ENCODE results near the gene PPP1R13L.
A peak's percentile ranks its signal among the peaks of the same experiment; 100 is the strongest.
"Not testable (repeated sequence)": the region's sequence is repeated elsewhere in the genome, so short reads cannot be mapped to it uniquely, and the experiment has no call there.

Gene PPP1R13L

DNA sequence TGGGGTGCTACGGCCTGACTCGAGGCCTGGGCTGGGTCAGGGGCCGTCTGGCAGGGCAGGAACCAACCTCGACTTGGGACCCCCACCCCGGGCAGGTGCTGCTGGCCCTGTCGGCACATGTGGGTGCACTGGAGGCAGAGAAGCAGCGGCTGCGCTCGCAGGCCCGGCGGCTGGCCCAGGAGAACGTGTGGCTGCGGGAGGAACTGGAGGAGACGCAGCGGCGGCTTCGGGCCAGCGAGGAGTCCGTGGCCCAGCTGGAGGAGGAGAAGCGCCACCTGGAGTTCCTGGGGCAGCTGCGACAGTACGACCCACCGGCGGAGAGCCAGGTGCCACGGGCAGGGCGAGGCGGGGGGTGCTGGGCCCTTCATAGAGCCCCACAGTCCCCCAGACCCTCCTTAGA, 58.4 kb downstream of the PPP1R13L start:
- no peak for DNase-seq (ENCODE audit: low read depth in 3 of 3)

DNA sequence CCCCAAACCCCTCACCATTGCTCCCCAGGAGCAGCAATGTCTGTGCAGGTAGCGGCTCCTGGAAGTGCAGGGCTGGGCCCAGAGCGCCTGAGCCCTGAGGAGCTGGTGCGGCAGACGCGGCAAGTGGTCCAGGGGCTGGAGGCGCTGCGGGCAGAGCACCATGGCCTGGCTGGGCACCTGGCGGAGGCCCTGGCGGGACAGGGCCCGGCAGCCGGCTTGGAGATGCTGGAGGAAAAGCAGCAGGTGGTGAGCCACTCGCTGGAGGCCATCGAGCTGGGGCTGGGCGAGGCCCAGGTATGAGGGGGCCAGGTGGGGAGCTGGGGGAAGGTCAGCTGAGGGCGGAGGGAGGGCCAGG, 59.4 kb downstream of the PPP1R13L start:
- DNase-seq (ENCODE audit: low read depth in 3 of 3) = no peak

DNA sequence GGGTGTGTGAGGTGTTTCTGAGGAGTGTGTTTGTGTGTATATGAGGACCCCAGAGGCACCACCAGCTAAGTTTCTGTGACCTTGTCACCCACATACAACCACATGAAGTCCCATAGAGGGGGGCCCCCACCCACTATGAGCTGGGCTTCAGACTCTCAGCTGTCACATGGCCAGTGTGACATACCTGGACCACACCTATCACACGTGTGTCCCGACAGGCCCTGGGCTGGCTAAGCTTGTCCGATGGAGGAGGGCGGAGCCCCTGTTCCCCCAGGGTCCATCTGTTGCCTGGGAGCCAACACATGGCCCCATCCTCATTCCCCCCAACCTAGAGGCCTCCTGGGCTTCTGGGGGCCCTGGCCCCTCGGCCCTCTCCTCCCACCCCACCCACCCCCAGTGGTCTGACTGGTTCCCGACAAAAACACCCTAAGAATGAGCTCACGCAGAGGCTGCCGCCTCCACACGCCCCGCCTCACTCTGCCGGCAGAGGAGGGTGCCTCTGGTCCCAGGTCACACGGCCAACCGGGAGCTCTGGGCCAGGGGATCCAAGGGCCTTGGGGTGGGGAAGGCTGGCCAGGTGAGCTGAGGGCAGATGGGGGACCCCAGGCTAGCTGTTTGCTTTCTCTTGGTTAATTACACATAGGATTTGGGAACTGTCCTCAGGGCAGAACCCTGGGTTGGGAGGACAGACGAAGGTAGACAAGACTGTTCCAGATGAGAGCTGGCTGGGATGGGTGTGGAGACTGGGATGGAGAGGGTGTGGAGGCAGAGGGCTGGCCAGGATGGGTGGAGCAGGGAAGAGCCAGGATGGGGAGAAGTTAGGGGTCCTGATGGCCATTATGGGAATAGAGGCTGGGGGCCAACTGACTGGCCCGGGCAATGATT, 60.0 kb downstream of the PPP1R13L start:
- DNase-seq (ENCODE audit: low read depth in 3 of 3) = no peak

DNA sequence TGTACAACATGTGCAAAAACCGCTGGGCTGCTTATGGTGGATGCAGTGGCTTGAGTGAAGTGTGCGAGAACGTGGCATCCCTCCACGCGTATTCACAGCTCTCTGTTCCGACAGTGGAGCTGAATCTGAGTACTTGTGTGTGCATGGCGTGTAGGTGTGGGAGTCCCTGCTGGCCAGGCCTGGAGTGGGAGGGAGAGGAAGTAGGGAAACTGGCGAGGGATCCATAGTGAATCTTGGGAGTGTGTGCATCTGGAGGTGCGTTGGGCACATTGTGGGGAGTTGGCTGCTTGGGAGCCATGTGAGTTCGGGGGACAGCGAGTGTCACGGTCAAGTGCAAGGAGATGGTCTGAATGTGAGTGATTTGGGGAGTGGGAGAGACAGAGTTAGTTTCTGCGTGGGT, 62.0 kb downstream of the PPP1R13L start:
- no peak for DNase-seq (ENCODE audit: low read depth in 3 of 3)

DNA sequence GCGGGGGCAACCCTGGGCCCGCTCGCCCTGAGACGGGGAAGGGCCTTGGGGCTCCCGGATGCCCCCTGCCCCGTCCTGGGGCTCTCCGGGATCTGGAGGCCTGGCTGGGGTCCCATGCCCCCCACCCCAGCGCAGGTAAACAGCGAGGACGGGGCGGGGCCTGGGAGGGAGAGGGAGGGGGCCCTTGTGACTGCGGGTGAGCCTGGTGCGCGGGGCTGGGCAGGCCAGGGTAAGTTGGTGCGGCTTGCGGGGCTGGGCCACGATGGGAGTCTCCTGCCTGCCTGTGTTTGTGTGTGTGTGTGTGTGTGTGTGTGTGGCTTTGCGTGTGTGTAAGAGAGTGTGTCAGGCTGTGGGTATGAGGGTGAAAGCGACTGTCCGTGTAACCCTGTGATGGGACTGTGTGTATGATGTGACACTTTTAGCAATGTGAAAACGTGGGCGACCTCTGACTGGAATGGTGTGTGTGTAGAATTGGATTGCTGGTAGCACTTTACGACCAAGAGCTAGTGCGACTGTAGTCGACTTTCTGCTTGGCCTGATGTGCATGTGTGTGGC, 63.9 kb downstream of the PPP1R13L start:
- DNase-seq (ENCODE audit: low read depth in 3 of 3) = no peak

DNA sequence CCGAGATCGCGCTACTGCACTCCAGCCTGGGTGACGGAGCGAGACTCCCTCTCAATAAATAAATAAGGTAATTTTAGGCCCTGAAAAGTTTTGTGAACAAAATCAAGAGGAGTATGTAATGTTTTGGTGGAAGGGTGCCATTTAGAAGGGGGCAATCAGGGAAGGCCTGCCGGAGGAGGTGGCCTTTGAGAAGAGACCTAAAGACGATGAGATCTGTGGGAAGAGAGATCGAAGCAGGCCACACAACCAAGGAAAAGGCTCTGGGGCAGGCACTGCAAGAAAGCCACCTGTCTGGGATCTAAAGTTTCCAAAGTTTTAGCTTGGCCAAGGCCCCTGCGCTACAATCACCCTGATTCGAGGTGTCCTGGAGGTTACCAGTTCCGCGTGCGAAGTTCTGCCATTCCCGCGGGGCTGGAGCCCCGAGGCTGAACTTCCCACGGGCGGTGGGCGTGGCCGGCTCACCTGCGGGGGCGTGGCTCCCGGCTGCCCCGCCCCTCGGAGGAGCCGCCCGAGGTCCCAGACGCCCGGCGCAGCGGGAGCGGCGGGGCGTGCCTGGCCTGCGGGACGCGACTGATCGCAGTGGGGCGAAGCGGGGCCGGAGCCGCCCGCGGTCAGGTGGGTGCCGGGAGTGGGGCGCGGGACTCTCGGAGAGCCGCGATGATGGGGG, 64.5 kb downstream of the PPP1R13L start, which contains the start of gene KLC3:
KLC3 (plus strand) TSS at position 519 of the 667 bp plus-strand sequence. CDS start 4,792 bp downstream, outside the sequence.
- DNase-seq (ENCODE audit: low read depth in 3 of 3) = peak in 1 of 3 experiments; percentile 35

DNA sequence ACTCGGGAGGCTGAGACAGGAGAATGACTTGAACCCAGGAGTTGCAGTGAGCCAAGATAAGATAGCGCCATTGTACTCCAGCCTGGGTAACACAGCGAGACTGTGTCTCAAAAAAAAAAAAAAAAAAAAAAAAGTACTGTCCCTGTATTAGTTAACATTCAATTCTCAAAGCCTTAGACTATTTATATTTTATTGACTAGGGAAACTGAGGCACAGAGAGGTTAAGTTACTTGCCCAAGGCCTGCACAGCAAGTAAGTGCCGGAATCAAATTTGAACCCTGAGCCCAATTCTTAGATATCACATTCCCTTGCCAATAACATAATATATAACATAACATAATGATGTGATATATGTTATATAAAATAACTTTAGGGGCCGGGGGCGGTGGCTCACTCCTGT, 65.2 kb downstream of the PPP1R13L start:
- DNase-seq (ENCODE audit: low read depth in 3 of 3) = no peak

DNA sequence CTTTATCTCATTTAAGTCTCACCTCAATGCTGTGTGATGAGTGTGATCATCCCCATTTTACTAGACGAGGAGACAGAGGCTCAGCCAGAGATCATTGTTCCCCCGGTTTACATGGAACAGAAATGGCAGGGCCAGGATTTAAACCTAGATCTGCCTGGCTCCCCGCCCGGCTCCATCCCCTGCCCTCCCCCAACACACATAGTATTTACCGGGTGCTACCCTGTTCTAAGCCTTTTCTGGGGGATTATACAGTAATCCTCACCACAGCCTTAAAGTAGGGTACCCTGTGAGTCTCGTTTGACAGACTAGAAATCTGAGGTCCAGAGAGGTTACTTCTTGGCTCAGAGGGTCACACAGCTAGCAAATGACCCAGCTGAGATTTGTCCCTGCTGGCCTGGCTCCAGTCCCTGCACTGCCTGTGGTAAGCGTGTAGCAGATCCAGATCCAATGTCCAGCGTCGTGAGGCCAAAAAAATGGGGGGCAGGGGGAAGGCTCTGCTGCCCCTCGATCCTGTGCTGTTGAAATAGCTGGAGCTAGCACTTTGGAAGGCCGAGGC, 68.1 kb downstream of the PPP1R13L start:
- DNase-seq (ENCODE audit: low read depth in 3 of 3) = no peak

DNA sequence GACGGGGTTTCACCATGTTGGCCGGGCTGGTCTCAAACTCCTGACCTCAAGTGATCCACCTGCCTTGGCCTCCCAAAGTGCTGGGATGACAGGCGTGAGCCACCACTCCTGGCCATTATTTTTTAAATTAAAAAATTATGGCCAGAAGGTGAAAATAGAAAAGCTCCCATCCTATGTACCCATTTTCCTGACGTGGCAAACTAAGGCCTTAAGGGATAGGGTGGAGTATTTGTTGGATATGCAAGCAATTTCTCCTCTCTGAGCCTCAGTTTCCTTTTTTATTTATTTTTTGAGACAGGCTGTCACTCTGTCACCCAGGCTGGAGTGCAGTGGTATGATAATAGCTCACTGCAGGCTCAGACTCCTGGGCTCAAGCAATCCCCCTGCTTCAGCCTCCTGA, 70.0 kb downstream of the PPP1R13L start:
- DNase-seq (ENCODE audit: low read depth in 3 of 3) = not testable (repeated sequence)

DNA sequence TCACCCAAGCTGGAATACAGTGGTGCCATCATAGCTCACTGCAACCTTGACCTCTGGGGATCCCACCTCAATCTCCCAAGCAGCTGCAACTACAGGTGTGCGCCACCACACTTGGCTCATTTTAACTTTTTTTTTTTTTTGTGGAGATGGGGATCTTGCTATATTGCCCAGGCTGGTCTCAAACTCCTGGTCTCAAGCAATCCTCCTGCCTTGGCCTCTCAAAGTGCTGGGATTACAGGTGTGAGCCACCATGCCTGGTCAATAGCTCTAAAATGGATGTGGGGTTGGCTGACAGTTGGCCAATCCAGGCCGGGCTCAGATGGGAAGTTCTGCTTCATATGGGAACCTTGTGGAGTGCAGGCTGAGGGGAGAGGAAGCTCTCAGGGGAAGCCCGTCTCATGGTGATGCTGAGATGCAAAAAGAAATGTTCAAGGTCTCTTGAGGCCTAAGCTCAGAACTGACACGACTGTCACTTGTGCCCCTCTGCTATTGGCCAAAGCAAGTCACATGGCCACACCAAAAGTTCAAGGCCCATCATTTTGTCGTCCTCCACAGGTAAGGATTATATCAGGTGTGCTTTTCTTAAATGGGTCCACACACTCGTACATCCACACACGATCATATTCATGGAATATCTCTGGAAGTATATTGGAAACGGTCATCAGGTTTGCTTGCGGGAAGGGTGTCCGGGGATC, 71.1 kb downstream of the PPP1R13L start:
- DNase-seq (ENCODE audit: low read depth in 3 of 3) = no peak

DNA sequence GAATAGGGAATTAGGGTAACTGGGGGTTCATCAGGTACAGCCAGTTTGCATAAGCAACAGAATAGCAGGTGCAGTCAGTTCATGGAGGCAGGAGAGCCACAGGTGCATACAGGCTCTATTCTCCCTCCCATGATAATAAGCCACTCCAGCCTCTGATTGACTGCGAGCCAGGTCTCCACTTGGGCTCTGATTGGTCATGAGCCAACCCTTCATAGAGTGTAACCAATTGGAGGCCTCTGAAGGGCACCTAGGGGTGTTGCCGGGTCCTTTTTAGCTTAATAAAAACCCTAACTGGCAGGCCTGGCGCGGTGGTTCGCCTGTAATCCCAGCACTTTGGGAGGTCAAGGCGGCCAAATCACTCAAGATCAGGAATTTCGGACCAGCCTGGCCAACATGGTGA, 73.5 kb downstream of the PPP1R13L start:
- no peak for DNase-seq (ENCODE audit: low read depth in 3 of 3)
